Measurements from ENCODE around the gene ABI2. TPM values are rescaled to one million over a fixed set of nuclear protein-coding genes. Genes with fewer than 3 reads are reported as not detected.

The ABI2 gene
- total RNA-seq, 1 donor from 2014 or later, result 4.7 TPM

DNA sequence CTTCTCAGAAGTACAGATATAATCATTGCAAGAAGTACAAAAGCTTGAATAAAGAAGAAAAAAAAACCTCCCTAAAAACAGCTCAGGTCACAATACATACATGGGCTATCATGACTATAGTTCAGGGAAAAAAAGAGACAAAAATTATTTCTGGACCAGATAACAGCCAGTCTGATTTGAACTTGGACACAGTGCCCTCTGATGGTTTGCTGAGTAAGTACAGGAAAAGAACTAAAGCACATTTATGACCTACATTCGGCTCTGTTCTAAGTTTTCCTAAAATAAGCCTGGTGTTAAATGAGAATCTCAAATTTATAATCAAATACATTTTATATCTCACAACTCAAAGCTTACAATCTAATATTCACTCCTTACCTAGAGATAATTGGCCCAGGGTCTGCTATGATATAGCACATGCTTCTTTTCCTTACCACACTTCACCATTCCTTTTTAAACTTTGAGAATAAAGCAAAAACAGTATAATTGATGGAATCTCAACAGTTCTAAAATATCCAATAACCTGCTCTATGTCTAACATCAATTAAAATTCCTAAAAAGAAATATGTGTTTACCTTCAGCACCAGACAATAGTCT is 125.8 kb downstream of the ABI2 start:
- TF ChIP-seq CTCF (IDR thresholded peaks at IDR 0.05; ENCODE audit: insufficient read depth, low read length, severe bottlenecking), result peak; percentile 60
- H3K4me3 ChIP-seq (ENCODE audit: low read depth, low read length), result no peak overlapping the region
- DNase-seq (ENCODE audit: low read depth), result peak; percentile 50
- no peaks in the 10 kb centered on the region for H3K27me3 ChIP-seq (ENCODE audit: control insufficient read depth, insufficient read depth, low read length)
- H3K36me3 ChIP-seq (ENCODE audit: control insufficient read depth, insufficient read depth, low read length), result peaks cover 14% of the 10 kb centered on the region
- no peak for FAIRE-seq

- H3K36me3 ChIP-seq (ENCODE audit: control insufficient read depth, insufficient read depth, low read length), result peaks cover 14% of the 10 kb centered on the region
- DNase-seq (ENCODE audit: low read depth) (no peak), FAIRE-seq (no peak)
- H3K27me3 ChIP-seq (ENCODE audit: control insufficient read depth, insufficient read depth, low read length), result no peaks in the 10 kb centered on the region
- H3K4me3 ChIP-seq (ENCODE audit: low read depth, low read length), result no peak overlapping the region
- no peak for TF ChIP-seq CTCF (IDR thresholded peaks at IDR 0.05; ENCODE audit: insufficient read depth, low read length, severe bottlenecking)
Measured at GRCh38 chr2:203455209-203455608, 127.0 kb downstream of the ABI2 start.

- FAIRE-seq (no peak), DNase-seq (ENCODE audit: low read depth) (no peak)
- Histone ChIP-seq H3K27me3 (ENCODE audit: control insufficient read depth, insufficient read depth, low read length) (no peaks in the 10 kb centered on the region), H3K36me3 (ENCODE audit: control insufficient read depth, insufficient read depth, low read length) (peaks cover 4% of the 10 kb centered on the region), H3K4me3 (ENCODE audit: low read depth, low read length) (no peak overlapping the region)
- TF ChIP-seq CTCF (IDR thresholded peaks at IDR 0.05; ENCODE audit: insufficient read depth, low read length, severe bottlenecking), result no peak
Measured at GRCh38 chr2:203461746-203462145, 133.6 kb downstream of the ABI2 start.

DNA sequence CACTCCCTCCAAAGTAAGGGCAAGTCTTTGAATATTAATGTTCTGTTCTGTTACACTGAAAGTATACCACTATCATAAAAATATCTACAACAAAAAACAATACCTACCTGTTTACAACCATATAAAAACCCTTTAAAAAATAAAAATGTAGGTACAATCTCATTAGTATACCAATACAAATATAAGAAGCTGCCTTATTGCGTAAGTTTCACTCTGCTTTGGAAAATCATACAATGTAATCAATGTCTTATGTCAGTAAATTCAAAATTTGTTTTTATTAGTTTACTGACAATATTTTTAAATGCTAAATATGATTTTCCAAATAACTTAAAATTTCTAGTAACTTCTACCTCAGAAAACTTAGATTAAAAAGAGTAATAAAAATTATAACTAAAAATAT is 134.1 kb downstream of the ABI2 start:
- no peak overlapping the region for H3K4me3 ChIP-seq (ENCODE audit: low read depth, low read length)
- FAIRE-seq (no peak), DNase-seq (ENCODE audit: low read depth) (no peak)
- peaks cover 4% of the 10 kb centered on the region for H3K36me3 ChIP-seq (ENCODE audit: control insufficient read depth, insufficient read depth, low read length)
- H3K27me3 ChIP-seq (ENCODE audit: control insufficient read depth, insufficient read depth, low read length), result no peaks in the 10 kb centered on the region
- TF ChIP-seq CTCF (IDR thresholded peaks at IDR 0.05; ENCODE audit: insufficient read depth, low read length, severe bottlenecking), result no peak

DNA sequence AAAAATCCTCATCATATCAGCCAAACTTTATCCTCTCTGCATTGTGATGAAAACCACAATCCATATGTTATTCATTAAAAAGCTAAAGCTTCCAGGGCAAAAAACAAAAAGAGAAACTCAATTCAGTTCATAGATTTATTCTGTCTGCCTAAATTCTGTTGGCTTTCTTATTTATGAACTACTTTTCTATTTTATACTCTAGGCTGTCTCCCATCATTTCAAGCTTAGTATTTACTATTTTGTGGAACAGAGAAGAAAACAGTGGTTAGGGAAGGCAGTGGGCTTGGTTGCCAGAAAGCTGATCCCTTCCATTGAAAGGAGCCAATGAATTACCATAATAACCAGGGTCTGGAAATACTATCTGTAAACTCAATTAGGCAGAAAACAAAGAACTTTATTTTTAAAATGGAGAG is 135.1 kb downstream of the ABI2 start:
- no peak for FAIRE-seq
- peaks cover 2% of the 10 kb centered on the region for H3K36me3 ChIP-seq (ENCODE audit: control insufficient read depth, insufficient read depth, low read length)
- DNase-seq (ENCODE audit: low read depth), result no peak
- H3K27me3 ChIP-seq (ENCODE audit: control insufficient read depth, insufficient read depth, low read length), result no peaks in the 10 kb centered on the region
- TF ChIP-seq CTCF (IDR thresholded peaks at IDR 0.05; ENCODE audit: insufficient read depth, low read length, severe bottlenecking), result no peak
- no peak overlapping the region for H3K4me3 ChIP-seq (ENCODE audit: low read depth, low read length)

GRCh38 chr2:203469546-203469945 is 141.4 kb downstream of the ABI2 start:
- no peak for FAIRE-seq
- DNase-seq (ENCODE audit: low read depth), result no peak
- H3K27me3 ChIP-seq (ENCODE audit: control insufficient read depth, insufficient read depth, low read length), result no peaks in the 10 kb centered on the region
- H3K4me3 ChIP-seq (ENCODE audit: low read depth, low read length), result no peak overlapping the region
- TF ChIP-seq CTCF (IDR thresholded peaks at IDR 0.05; ENCODE audit: insufficient read depth, low read length, severe bottlenecking), result no peak
- H3K36me3 ChIP-seq (ENCODE audit: control insufficient read depth, insufficient read depth, low read length), result no peaks in the 10 kb centered on the region
